Islet of Langerhans (tissue), 1 donor: ENCODE measurements around the gene IL1RAPL1.
"Not testable (repeated sequence)": the region's sequence is repeated elsewhere in the genome, so short reads cannot be mapped to it uniquely, and the experiment has no call there.

ENCODE experiments used
- FAIRE-seq: peaks from one replicate; lab custom pipeline; 2011; peaks lifted over from hg19 to GRCh38; lab: Jason Lieb, UNC

The IL1RAPL1 gene

GRCh38 chrX:28628120-28628519, 40.9 kb downstream of the IL1RAPL1 start:
- no peak for FAIRE-seq

GRCh38 chrX:28638775-28639174, 51.5 kb downstream of the IL1RAPL1 start:
- no peak for FAIRE-seq

GRCh38 chrX:28639451-28639850, 52.2 kb downstream of the IL1RAPL1 start:
- no peak for FAIRE-seq

- no peak for FAIRE-seq
Measured at GRCh38 chrX:28649541-28649940, 62.3 kb downstream of the IL1RAPL1 start.

- FAIRE-seq: no peak
Measured at GRCh38 chrX:28651186-28651585, 63.9 kb downstream of the IL1RAPL1 start.

GRCh38 chrX:28659269-28659668, 72.0 kb downstream of the IL1RAPL1 start:
- no peak for FAIRE-seq

- FAIRE-seq: no peak
Measured at GRCh38 chrX:28665778-28666177, 78.5 kb downstream of the IL1RAPL1 start.

- FAIRE-seq: no peak
Measured at GRCh38 chrX:28668303-28668702, 81.1 kb downstream of the IL1RAPL1 start.

GRCh38 chrX:28668957-28669356, 81.7 kb downstream of the IL1RAPL1 start:
- peak; percentile 87 for FAIRE-seq

- no peak for FAIRE-seq
Measured at GRCh38 chrX:28670074-28670473, 82.8 kb downstream of the IL1RAPL1 start.

- no peak for FAIRE-seq
Measured at GRCh38 chrX:28675173-28675572, 87.9 kb downstream of the IL1RAPL1 start.

GRCh38 chrX:28693101-28693500, 105.9 kb downstream of the IL1RAPL1 start:
- FAIRE-seq: no peak

- no peak for FAIRE-seq
Measured at GRCh38 chrX:28697732-28698131, 110.5 kb downstream of the IL1RAPL1 start.

GRCh38 chrX:28701222-28701621, 114.0 kb downstream of the IL1RAPL1 start:
- FAIRE-seq: no peak

GRCh38 chrX:28706964-28707363, 119.7 kb downstream of the IL1RAPL1 start:
- FAIRE-seq: no peak

- FAIRE-seq: no peak
Measured at GRCh38 chrX:28709421-28709820, 122.2 kb downstream of the IL1RAPL1 start.

- no peak for FAIRE-seq
Measured at GRCh38 chrX:28717864-28718263, 130.6 kb downstream of the IL1RAPL1 start.

- no peak for FAIRE-seq
Measured at GRCh38 chrX:28718450-28718849, 131.2 kb downstream of the IL1RAPL1 start.

- no peak for FAIRE-seq
Measured at GRCh38 chrX:28719620-28720019, 132.4 kb downstream of the IL1RAPL1 start.

GRCh38 chrX:28752330-28752729, 165.1 kb downstream of the IL1RAPL1 start:
- FAIRE-seq: no peak

- no peak for FAIRE-seq
Measured at GRCh38 chrX:28756175-28756574, 168.9 kb downstream of the IL1RAPL1 start.

GRCh38 chrX:28756647-28757046, 169.4 kb downstream of the IL1RAPL1 start:
- FAIRE-seq: no peak

GRCh38 chrX:28757290-28757689, 170.0 kb downstream of the IL1RAPL1 start:
- no peak for FAIRE-seq

- not testable (repeated sequence) for FAIRE-seq
Measured at GRCh38 chrX:28766561-28766960, 179.3 kb downstream of the IL1RAPL1 start.

GRCh38 chrX:28773807-28774206, 186.6 kb downstream of the IL1RAPL1 start:
- no peak for FAIRE-seq
